Stimulated activated naive CD4-positive, alpha-beta T cell treated with Interleukin-2 at 50 U/mL for 16 hours (primary cell): ENCODE measurements around the gene CHCHD4.
"Not testable (repeated sequence)": the region's sequence is repeated elsewhere in the genome, so short reads cannot be mapped to it uniquely, and the experiment has no call there.

Experiments used
- DNase-seq: peaks from one replicate; lab custom pipeline; 2025; lab: John Stamatoyannopoulos, UW

CHCHD4 gene

DNA sequence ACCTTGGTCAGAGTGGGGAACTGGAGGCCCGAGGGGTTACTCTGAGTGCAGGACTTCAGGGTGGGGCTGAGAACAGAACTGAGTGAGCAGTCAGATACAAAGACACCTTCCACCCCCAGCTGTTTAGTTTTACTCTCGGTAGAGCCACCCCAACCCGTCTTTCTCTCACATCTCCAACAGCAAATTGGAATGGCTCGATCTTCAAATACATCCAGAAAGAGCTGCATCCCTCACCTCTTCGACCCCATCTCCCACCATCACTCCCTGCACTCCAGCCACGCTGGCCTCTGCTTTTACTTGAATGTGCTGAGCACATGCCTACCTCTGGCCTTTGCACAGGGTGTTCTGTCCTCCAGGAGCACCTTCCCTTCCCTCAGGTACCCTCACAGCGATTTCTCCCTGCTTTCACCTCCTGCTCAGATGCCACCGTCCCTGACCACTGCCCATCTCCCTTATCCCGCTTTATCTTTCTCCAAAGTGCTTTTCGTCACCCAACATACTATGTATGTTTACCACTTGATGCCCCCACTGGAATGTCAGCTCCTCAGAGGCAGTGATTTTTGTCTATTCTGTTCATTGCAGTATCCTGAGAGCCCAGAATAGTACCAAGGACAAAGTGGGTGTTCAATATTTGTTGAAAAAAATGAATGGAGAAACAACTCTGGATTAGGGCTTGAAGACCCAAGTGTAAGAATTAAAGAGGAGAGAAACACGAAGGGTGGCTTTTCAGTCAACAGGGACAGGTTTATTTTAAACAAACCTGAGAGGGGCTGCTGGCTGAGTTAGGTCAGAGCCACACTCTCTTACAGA, 4.4 kb downstream of the CHCHD4 start:
- DNase-seq, result no peak

DNA sequence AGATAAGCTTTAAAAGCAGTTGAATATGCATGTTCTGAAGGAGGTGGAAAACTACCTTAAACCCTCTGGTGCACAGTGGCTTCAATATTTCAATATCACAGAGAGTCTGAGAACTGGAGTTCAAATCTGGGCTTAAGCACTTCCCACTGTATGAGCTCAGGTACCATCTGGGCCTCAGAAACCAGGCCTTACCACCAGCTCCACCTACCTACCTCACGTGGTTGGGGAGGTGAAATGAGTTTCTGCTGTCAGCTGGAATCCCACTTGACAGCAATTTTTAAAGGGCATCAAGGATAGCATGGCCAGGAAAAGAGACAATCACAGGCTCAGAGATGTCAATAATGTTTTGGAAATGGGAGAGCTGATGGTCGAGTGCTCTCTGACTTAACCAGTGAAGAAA, 5.0 kb downstream of the CHCHD4 start:
- DNase-seq, result no peak

DNA sequence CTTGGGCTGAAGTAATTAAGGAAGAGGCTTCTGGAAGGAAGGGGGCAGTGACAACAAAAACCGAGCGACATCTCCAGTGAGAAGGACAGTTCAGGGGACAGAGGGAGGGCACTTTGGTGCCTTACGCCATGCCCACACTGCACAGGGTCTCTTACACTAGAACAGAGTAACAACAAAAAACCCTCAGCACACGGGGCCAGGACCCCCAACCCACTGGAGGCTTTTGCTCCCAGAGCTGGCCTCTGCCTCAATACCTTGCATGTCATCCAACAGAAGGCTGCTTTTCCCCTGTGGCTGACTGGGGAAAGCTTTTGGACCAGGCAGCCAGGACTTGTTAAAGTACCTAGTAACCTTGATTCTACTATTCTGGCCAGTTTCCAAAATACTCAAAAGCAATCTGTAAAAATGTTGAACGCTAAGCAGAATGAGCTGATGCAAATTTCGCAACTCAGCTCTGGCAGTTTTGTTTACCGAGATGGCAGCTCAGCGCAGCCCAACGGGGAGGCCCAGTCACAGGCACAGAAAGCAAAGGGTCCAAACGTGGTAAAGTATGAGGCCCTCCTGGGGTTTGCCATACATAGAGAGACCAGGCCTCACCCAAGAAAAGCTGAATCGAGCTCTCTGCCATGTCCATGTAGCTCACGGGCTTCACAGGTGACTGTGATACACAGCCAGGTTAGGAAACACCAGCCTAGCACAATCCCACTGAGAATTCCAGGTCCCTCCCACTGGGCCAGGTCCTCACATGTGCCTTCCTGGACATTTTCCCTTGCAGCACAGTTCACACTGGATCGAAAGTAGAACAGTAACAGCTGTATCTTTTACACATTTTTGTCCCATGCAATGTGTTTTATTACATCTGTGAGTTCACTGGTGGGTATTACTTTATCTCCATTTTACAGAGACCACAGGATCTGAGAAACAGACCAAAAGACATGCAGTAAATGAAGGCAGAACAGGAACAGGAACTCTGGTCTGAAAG, 6.0 kb downstream of the CHCHD4 start:
- DNase-seq, result no peak

DNA sequence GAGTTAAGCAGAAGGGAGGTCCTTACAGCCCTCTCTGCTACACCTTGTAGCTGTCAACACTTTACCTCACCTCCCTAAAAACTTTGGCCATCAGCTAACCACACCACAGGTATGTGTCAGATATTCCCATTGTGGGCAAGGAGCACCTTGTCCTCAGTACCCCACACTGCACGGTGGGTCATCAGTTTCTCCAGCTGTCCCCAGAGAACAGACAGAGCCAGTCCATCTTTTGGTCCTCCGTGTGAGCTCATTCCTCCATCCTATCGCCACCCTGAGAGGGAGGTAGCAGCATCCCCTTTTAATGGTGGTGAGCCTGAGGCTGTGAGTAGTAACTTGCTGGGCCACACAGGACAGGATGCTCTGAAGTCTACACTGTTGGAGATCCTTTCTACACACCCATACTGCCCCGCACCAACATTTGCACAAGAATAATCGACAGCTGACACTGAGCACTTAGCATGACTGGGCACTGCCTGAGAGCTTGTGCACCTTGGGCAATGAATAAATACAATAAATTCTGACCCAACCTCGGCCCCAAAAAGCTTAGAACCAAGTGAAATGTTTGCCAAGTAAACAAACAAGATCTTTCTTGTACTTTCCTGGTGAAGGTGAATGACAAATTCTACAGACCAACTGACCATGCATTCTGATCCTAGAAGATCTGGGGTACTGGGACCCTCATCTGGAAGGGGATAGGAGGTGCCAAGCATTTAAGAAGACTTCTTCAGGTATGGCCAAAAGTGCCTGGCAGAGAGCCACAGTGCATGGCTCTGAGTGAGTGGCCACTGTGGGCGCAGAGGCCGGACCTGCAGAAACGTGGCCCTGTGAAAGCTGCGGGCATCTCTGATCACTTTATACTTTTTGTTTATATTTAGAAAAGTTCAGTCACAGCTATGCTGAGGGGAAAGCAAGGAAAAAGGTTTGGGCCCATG, 6.9 kb downstream of the CHCHD4 start:
- no peak for DNase-seq

DNA sequence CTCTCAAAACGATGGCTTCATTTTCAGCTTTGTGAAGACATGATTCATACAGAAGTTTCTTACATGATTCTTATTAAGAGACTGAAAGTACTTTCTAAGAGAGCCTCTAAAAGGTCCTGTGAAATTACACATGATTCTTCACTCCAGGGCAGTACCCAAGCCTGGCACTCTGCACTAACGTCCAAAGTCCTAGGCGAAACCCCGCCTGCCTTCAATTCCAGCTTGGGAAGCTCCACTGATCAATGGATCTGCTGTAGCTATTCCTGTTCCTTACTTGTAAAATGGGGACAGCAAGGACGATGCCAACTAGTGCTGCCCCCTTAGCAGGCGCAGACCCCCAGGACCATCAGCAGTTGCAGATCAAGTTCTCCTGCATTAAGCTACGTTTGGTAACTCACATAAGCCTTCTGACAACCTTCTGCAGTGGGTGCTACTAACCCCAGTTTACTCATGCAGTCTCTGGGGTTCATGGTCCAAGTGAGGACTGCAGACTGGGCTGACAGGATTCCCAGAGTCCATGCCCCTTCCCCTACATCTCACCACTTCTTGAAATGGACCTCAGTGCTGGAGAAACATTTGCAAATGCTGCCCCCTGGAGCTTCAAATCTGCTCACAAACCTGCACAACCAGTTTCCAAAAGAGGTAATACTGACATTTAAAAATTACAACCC, 10.6 kb downstream of the CHCHD4 start:
- DNase-seq, result no peak

DNA sequence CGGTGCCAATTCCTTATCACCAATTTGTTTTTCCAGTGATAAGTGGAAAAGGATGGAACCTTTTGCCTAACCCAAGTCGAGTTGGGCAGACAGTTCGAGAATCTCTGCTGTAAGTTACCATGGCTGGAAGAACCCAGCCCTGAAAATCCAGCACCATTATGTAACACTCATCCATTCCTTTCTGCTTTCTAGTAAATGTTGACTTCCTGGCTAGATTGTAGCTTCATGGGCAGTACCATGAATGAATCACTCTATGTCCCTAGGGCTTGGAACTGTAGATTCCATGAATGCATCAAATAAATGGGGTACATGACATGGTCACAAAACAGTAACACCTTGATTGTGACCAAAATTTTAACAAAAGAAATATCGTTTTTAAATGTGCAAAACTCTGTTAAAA, 14.0 kb downstream of the CHCHD4 start:
- DNase-seq, result no peak

DNA sequence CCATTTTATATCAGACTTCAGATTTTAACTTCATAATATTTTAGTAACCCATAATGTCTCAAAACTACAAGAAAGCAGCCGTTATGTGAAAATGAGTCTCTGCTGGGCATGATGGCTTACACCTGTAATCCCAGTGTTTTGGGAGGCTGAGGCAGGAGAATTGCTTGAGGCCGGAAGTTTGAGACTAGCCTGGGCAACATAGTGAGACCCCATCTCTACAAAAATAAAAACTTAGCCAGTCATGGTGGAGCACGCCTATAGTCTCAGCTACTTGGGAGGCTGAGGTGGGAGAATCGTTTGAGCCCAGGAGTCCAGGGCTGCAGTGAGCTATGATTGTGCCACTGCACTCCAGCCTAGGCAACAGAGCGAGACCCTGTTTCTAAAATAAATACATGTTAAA, 14.8 kb downstream of the CHCHD4 start:
- not testable (repeated sequence) for DNase-seq

DNA sequence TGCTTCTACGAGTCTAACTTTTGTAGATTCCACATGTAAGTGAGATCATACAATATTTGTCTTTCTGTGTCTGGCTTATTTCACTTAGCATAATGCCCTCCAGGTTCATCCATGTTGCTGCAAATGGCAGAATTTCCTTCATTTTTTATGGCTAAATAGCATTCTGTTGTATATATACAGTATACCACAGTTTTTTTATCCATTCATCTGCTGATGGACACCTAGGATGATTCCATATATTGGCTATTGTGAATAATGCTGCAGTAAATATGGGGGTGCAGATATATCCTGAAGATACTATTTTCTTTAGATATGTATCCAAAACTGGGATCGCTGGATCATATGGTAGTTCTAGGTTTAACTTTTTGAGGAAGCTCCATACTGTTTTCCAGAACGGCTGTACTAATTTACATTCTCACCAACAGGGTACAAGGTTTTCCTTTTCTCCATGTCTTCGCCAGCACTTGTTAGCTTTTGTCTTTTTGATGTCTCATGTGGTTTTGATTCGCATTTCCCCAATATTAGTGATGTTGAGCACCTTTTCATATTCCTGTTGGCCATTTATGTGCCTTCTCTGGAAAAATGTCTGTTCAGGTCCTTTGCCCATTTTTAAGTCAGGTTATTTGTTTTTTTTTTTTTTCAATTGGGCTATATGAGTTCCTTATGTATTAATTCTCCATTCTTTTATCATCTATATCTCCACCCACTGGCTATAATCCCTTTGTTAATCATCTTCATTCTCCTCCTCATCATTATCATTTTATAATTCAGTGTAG, 26.9 kb downstream of the CHCHD4 start:
- DNase-seq, result no peak

DNA sequence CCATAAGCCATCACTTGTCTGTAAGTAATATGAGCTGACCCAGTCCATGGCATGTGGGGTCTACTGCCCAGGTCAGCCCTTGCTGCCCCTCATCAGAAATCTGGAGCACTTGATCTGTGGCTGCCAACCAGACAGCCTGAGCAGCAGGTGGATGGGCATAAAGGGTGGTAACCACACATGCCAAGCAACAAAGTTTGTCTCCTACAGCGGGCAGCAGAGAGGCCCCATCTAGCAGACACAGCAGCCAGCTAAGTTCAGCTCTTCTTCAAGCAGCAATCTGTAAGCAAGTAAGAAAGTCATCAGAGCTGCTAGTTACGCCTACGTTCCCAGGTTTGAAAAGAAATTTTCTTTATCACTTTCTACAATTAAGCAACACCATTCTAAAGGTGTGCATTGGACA, 27.9 kb downstream of the CHCHD4 start:
- no peak for DNase-seq

DNA sequence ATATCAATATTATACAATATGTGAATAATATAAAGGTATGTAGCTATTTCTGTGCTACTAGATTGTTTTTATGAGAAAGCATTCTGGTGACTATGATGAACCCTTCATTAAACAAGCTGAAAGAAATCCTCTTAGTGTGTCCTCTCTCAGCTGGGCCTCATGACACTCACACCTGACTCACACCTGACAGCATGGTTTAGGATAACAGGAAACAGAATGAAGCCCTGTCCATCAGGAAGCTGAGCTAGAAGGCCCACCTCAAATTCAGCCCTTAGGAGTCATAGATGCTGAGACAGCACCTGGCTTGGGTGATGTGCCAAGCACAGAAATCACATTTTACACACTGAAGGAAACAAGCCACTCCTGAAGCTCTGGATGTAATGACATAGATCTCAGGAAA, 30.8 kb downstream of the CHCHD4 start:
- DNase-seq, result no peak

DNA sequence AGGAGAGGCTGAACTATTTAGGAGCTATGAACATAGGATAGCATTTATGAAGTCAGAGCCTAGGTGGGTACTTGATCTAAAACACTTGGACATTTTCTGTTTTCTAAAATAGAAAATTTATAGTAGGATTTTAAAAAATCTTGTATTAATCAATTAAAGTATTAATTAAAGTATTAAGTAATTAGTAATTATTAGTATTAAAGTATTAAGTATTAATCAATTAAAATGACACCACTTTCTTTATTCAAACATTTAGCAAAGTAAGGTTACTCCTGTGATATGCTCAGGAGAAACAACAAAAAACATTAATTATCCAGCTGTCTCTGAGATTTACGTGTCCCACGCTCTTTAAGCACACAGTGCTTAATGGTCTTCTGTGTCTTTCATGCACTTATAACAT, 32.2 kb downstream of the CHCHD4 start:
- no peak for DNase-seq

DNA sequence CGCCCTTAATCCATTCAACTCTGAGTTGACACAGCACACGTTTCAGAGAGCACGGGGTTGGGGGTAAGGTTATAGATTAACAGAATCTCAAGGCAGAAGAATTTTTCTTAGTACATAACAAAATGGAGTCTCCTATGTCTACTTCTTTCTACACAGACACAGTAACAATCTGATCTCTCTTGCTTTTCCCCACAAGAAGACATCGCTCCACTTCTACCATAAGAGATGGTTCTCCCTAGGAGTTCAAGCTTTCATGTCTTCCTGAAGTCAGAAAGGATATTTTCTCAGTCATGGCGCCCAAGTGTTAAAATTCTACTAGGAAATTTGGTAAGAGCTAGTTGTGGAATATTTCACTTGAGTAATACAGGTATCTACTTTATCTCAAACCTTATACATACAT, 32.7 kb downstream of the CHCHD4 start:
- not testable (repeated sequence) for DNase-seq

DNA sequence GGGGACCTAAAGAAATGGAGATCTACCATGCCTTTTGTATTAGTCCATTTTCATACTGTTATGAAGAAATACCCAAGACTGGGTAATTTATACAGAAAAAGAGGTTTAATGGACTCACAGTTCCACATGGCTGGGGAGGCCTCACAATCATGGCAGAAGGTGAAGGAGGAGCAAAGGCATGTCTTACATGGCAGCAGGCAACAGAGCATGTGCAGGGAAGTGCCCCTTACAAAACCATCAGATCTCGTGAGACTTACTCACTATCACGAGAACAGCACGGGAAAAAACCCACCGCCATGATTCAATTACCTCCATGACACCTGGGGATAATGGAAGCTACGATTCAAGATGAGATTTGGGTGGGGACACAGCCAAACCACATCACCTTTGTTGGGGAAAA, 37.2 kb downstream of the CHCHD4 start:
- not testable (repeated sequence) for DNase-seq

DNA sequence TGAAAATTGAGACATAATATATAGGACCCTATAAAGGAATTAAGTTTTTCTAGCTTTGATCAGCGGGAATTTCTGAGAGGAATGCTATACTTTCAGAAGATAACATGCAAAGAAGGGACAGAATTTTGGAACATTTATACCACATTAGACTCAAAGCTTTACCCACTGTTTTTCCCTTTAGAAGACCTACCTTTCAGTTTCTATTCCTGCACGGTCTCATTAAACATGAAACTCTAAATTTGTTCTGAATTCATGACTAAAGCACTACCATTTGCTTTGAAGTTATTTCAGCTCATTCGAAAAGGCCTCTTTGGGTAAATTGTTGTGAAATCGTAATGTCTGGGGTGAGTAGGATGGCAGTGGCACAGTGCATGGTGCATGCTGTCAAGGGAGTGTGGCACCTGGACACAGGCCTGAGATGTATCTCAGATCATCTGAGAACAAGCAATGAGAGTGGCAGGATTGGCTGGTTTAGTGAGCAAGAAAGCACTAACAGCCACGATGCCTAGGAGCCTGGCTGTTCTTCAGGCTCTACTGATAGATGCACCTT, 42.5 kb downstream of the CHCHD4 start:
- peak; percentile 1 for DNase-seq

DNA sequence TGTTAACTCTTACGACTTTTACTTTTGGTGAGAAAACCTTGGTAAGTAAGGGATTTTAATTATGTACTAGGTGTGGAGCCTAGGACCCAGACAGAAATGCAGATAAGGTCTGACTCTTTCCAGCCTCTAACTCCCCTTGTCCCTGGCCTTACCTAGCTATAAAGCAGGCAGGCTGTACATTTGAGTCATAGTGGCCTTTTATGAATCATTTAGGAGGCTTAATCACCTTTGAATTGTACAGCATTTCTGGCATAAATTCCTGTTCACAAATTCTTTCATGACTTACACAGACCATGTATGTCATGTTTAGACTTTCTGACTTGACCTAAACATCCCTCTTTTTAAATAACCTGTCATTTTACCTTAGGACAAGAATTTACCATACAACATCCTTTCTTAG, 47.4 kb downstream of the CHCHD4 start:
- no peak for DNase-seq

DNA sequence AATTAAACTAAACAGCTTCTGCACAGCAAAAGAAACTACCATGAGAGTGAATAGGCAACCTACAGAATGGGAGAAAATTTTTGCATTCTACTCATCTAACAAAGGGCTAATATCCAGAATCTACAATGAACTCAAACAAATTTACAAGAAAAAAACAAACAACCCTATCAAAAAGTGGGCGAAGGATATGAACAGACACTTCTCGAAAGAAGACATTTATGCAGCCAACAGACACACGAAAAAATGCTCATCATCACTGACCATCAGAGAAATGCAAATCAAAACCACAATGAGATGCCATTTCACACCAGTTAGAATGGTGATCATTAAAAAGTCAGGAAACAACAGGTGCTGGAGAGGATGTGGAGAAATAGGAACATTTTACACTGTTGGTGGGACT, 49.4 kb downstream of the CHCHD4 start:
- DNase-seq, result not testable (repeated sequence)

DNA sequence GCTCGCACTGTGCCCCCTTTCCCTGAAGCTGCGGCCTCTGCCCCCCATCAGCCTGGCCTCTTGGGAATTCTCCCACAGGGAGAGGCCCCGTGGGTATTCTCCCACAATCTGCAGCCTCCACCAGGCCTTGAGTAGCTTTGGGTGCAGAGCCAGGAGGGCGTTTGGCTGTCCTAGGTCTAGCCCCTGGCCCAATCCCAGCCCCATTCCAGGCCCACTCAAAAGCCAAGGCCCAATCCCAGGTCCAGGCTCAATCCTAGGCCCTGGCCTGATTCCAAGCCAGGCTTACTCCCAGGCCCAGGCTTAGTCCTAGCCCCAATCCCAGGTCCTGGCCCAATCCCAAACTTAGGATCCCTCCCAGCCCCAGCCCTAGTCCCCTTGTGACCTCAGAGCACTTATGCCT, 59.8 kb downstream of the CHCHD4 start:
- no peak for DNase-seq

DNA sequence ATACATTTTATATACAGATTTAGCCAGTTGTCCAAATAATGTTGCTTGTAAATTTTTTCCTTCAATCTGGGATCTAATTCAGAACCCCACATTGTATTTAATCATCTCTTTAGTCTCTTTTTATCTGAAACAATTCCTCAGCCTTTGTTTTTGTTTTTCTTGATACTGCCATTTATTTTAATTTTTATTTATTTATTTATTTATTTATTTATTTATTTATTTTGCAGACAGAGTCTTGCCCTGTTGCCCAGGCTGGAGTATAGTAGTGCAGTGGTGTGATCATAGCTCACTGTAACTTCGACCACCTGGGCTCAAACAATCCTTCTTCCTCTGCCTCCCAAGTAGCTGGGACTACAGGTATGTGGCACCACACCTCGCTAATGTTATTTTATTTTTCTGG, 61.5 kb downstream of the CHCHD4 start:
- DNase-seq, result no peak
